Neural progenitor cell (in vitro differentiated cells): ENCODE data around the gene IZUMO2. TPM values are rescaled to one million over a fixed set of nuclear protein-coding genes. Genes with fewer than 3 reads are reported as not detected.

Experiments
- DNase-seq: peaks from one replicate; pipeline ENCODE4 v3.0.0-alpha.2; 2016; ENCODE audit warnings: low spot score
- H2AFZ ChIP-seq: fragments of 200-600 bp; sonication (generic); replicated peaks from 2 replicates; pipeline ENCODE4 v1.6.1; 2016; ENCODE audit warnings: antibody characterized with exemption
- H3F3A ChIP-seq: fragments of 200-600 bp; sonication (generic); 2 replicates; pipeline ENCODE4 v1.6.1; 2016; ENCODE audit warnings: antibody characterized with exemption, low read depth
- H3K27ac ChIP-seq: fragments of 200-600 bp; sonication (generic); 2 replicates; pipeline ENCODE4 v1.5.1; 2016; ENCODE audit warnings: mild to moderate bottlenecking
- H3K27me3 ChIP-seq: fragments of 200-600 bp; sonication (generic); 2 replicates; pipeline ENCODE4 v1.6.1; 2016; ENCODE audit warnings: mild to moderate bottlenecking, moderate library complexity
- H3K36me3 ChIP-seq: fragments of 200-600 bp; sonication (generic); 2 replicates; pipeline ENCODE4 v1.5.1; 2016
- H3K4me1 ChIP-seq: fragments of 200-600 bp; sonication (generic); 2 replicates; pipeline ENCODE4 v1.6.1; 2016; ENCODE audit warnings: mixed run types
- H3K4me2 ChIP-seq: fragments of 200-600 bp; sonication (generic); 2 replicates; pipeline ENCODE4 v1.6.1; 2016
- H3K4me3 ChIP-seq: fragments of 200-600 bp; sonication (generic); 2 replicates; pipeline ENCODE4 v1.5.1; 2016
- H3K79me2 ChIP-seq: fragments of 200-600 bp; sonication (generic); 2 replicates; pipeline ENCODE4 v1.6.1; 2016; ENCODE audit warnings: low read depth
- H3K9ac ChIP-seq: fragments of 200-600 bp; sonication (generic); 2 replicates; pipeline ENCODE4 v1.6.1; 2016
- H3K9me3 ChIP-seq: fragments of 200-600 bp; sonication (generic); 2 replicates; pipeline ENCODE4 v1.5.1; 2016; ENCODE audit warnings: low read depth
- H4K20me1 ChIP-seq: fragments of 200-600 bp; sonication (generic); 2 replicates; pipeline ENCODE4 v1.6.1; 2016; ENCODE audit warnings: low read depth
- H3K27ac Mint-ChIP-seq: 3 replicates; pipeline ENCODE4 v1.8.0; 2021; ENCODE audit warnings: mixed read lengths
- H3K27me3 Mint-ChIP-seq: 2 replicates; pipeline ENCODE4 v1.8.0; 2022; ENCODE audit warnings: low read depth, mild to moderate bottlenecking, inconsistent platforms, moderate library complexity, mixed read lengths; ENCODE audit not compliant: insufficient read depth
- H3K36me3 Mint-ChIP-seq: 3 replicates; pipeline ENCODE4 v1.8.0; 2021; ENCODE audit warnings: mixed read lengths
- H3K4me1 Mint-ChIP-seq: 3 replicates; pipeline ENCODE4 v1.8.0; 2021; ENCODE audit warnings: mixed read lengths
- H3K4me3 Mint-ChIP-seq: 3 replicates; pipeline ENCODE4 v1.8.0; 2021; ENCODE audit warnings: mild to moderate bottlenecking, moderate library complexity, mixed read lengths
- H3K9me3 Mint-ChIP-seq: 3 replicates; pipeline ENCODE4 v1.8.0; 2020; ENCODE audit warnings: mixed read lengths
- EZH2 ChIP-seq: fragments of 200-600 bp; sonication (generic); IDR thresholded peaks from 2 replicates; pipeline ENCODE4 v1.6.1; 2017; ENCODE audit warnings: antibody characterized with exemption, mild to moderate bottlenecking, moderate library complexity
- EZH2phosphoT487 ChIP-seq: fragments of 200-600 bp; sonication (generic); IDR thresholded peaks from 2 replicates; pipeline ENCODE4 v1.6.1; 2017; ENCODE audit warnings: antibody characterized with exemption
- total RNA-seq: library from RNA; depleted of rRNA; stranded (reverse); fragments of >200 nt; gene quantifications from 2 replicates; pipeline ENCODE4 v1.2.3, GENCODE V29; 2015; ENCODE audit warnings: low replicate concordance
- TF ChIP-seq, protein P1 (sequence below): fragments of 200-600 bp; sonication (generic); IDR thresholded peaks from 2 replicates; pipeline ENCODE4 v1.5.1; 2017; ENCODE audit warnings: antibody characterized with exemption, mild to moderate bottlenecking

Gene IZUMO2
- total RNA-seq, 1 donor from 2014 or later: not detected

DNA sequence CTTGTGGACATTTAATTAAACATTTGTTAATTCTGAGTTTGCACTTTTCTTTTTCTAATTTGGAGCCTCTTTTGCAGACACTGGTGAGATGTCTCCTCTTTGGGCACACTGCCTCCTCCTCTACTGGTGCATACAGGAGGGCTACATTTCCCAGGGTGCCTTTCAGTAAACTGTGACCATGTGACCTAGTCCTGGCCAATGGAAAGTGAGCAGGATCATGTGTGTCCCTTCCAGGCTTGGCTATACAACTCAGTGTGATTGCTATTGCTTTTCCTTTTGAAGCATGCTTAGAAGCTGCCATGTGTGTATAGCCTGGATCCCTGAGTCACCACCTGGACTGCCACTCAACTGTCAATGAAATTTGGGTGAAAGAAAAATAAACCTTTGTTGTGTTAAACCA is 4.5 kb downstream of the IZUMO2 start:
- no peak overlapping the region for H3K4me3 Mint-ChIP-seq
- H3K9me3 ChIP-seq: no peaks in the 10 kb centered on the region
- H3K27me3 ChIP-seq: no peaks in the 10 kb centered on the region
- H4K20me1 ChIP-seq: no peaks in the 10 kb centered on the region
- H3K36me3 Mint-ChIP-seq: no peaks in the 10 kb centered on the region
- no peak for DNase-seq
- H2AFZ ChIP-seq: no peak overlapping the region
- no peak overlapping the region for H3K4me3 ChIP-seq
- TF ChIP-seq, protein P1, sequence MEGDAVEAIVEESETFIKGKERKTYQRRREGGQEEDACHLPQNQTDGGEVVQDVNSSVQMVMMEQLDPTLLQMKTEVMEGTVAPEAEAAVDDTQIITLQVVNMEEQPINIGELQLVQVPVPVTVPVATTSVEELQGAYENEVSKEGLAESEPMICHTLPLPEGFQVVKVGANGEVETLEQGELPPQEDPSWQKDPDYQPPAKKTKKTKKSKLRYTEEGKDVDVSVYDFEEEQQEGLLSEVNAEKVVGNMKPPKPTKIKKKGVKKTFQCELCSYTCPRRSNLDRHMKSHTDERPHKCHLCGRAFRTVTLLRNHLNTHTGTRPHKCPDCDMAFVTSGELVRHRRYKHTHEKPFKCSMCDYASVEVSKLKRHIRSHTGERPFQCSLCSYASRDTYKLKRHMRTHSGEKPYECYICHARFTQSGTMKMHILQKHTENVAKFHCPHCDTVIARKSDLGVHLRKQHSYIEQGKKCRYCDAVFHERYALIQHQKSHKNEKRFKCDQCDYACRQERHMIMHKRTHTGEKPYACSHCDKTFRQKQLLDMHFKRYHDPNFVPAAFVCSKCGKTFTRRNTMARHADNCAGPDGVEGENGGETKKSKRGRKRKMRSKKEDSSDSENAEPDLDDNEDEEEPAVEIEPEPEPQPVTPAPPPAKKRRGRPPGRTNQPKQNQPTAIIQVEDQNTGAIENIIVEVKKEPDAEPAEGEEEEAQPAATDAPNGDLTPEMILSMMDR: no peak
- TF ChIP-seq EZH2phosphoT487: no peak
- no peak for TF ChIP-seq EZH2
- peaks cover 2% of the 10 kb centered on the region for H3K9me3 Mint-ChIP-seq
- H3K4me1 ChIP-seq: no peaks in the 10 kb centered on the region
- peaks cover 8% of the 10 kb centered on the region for H3K27me3 Mint-ChIP-seq
- H3K4me2 ChIP-seq: no peak overlapping the region
- H3K9ac ChIP-seq: no peak overlapping the region
- no peaks in the 10 kb centered on the region for H3K79me2 ChIP-seq
- H3F3A ChIP-seq: no peaks in the 10 kb centered on the region
- no peak overlapping the region for H3K27ac ChIP-seq
- H3K36me3 ChIP-seq: no peaks in the 10 kb centered on the region
- H3K27ac Mint-ChIP-seq: no peak overlapping the region
- peaks cover 3% of the 10 kb centered on the region for H3K4me1 Mint-ChIP-seq

DNA sequence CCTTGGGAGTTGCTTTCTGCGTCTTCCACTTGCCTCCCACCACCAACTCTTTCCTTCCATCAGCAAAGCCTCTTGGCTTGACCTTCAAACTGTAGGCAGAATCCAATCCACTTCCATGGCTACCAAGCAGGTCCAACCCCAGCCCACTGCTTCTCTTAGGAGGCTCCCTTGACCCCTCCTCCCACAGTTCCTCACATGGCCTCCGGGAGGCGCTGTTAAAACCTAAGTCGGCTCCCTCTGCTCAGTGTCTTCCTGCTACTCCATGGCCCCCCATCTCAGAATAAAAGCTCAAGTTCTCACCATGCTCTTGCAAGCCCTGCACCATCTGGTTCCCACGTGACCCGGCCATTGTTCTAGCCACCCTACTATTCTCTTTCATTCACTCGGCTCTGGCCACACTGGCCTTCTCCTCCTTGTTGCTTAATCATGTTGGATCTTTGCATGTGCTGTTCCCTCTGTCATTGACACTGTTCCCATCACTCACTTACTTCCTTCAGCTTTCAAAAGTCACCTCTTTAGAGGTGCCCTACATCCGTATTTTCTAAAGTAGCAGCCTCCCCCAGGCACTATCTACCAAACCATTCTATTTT is 7.5 kb downstream of the IZUMO2 start:
- no peak overlapping the region for H3K4me3 ChIP-seq
- no peaks in the 10 kb centered on the region for H3K4me1 ChIP-seq
- H3F3A ChIP-seq: no peaks in the 10 kb centered on the region
- H3K9ac ChIP-seq: no peak overlapping the region
- H3K4me3 Mint-ChIP-seq: peak overlapping the region; percentile 44
- H3K36me3 Mint-ChIP-seq: no peaks in the 10 kb centered on the region
- peaks cover 2% of the 10 kb centered on the region for H3K9me3 Mint-ChIP-seq
- DNase-seq: peak; percentile 9
- peaks cover 3% of the 10 kb centered on the region for H3K4me1 Mint-ChIP-seq
- no peaks in the 10 kb centered on the region for H4K20me1 ChIP-seq
- no peaks in the 10 kb centered on the region for H3K79me2 ChIP-seq
- no peak overlapping the region for H3K4me2 ChIP-seq
- no peaks in the 10 kb centered on the region for H3K27me3 ChIP-seq
- TF ChIP-seq, protein P1: peak; percentile 29
- TF ChIP-seq EZH2phosphoT487: no peak
- no peaks in the 10 kb centered on the region for H3K9me3 ChIP-seq
- H3K36me3 ChIP-seq: no peaks in the 10 kb centered on the region
- no peak overlapping the region for H2AFZ ChIP-seq
- H3K27ac ChIP-seq: no peak overlapping the region
- peaks cover 6% of the 10 kb centered on the region for H3K27me3 Mint-ChIP-seq
- H3K27ac Mint-ChIP-seq: no peak overlapping the region

DNA sequence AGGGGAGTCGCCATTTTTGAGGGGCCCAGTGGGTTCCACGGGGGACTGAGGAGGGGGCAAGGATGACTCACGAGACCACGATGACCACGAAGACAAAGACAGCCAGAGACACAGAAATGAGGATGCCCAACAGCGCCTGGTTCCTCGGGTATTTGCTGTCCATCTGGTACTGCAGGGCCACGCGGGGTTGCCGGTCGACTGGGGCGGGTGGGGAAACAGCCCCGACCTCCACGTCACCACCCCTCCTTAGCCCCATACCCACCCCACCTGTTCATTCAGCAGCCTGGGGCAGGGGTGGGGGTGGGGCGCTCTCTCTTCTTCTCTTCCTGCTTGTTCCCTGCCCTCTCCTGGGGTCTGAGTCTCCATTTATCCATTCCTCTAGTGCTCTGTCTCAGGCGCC is 8.6 kb downstream of the IZUMO2 start:
- H4K20me1 ChIP-seq: no peaks in the 10 kb centered on the region
- DNase-seq: no peak
- no peak overlapping the region for H3K4me3 ChIP-seq
- no peaks in the 10 kb centered on the region for H3K4me1 ChIP-seq
- H3K27me3 Mint-ChIP-seq: peaks cover 4% of the 10 kb centered on the region
- peaks cover 2% of the 10 kb centered on the region for H3K9me3 Mint-ChIP-seq
- H3K4me1 Mint-ChIP-seq: peaks cover 3% of the 10 kb centered on the region
- H3K4me2 ChIP-seq: no peak overlapping the region
- no peaks in the 10 kb centered on the region for H3K36me3 Mint-ChIP-seq
- H3K27me3 ChIP-seq: no peaks in the 10 kb centered on the region
- H3K4me3 Mint-ChIP-seq: no peak overlapping the region
- no peak overlapping the region for H3K9ac ChIP-seq
- no peaks in the 10 kb centered on the region for H3K9me3 ChIP-seq
- no peak overlapping the region for H3K27ac Mint-ChIP-seq
- no peaks in the 10 kb centered on the region for H3F3A ChIP-seq
- H2AFZ ChIP-seq: no peak overlapping the region
- TF ChIP-seq EZH2 (no peak), EZH2phosphoT487 (no peak)
- TF ChIP-seq, protein P1: no peak
- H3K27ac ChIP-seq: no peak overlapping the region
- H3K79me2 ChIP-seq: no peaks in the 10 kb centered on the region
- no peaks in the 10 kb centered on the region for H3K36me3 ChIP-seq
